RWPE2 (cell line): Measurements from ENCODE around the gene MAGED4B.
"Not testable (repeated sequence)": the region's sequence is repeated elsewhere in the genome, so short reads cannot be mapped to it uniquely, and the experiment has no call there.

ENCODE experiments used
- ATAC-seq: fragments of 200-7000 bp; cut with Tn5 transposase; 3 replicates; pipeline ENCODE4 v1.9.1; 2021; ENCODE audit warnings: low read depth
- DNase-seq: peaks from one replicate; pipeline ENCODE4 v3.0.0-alpha.2; 2020; ENCODE audit warnings: low spot score
- H3K27ac ChIP-seq: fragments of 450-650 bp; 2 replicates; pipeline ENCODE4 v1.5.1; 2017; ENCODE audit warnings: mild to moderate bottlenecking; ENCODE audit not compliant: poor library complexity, severe bottlenecking
- H3K27me3 ChIP-seq: fragments of 250-450 bp; sonication (Bioruptor Pico); 2 replicates; pipeline ENCODE4 v1.5.1; 2021; ENCODE audit warnings: mild to moderate bottlenecking, moderate library complexity; ENCODE audit not compliant: insufficient read depth, poor library complexity, severe bottlenecking
- H3K36me3 ChIP-seq: fragments of 250-450 bp; sonication (Bioruptor Pico); 2 replicates; pipeline ENCODE4 v1.5.1; 2020; ENCODE audit warnings: low read depth, mild to moderate bottlenecking, moderate library complexity
- H3K4me1 ChIP-seq: fragments of 250-450 bp; sonication (Bioruptor Pico); 2 replicates; pipeline ENCODE4 v1.5.1; 2021; ENCODE audit warnings: mild to moderate bottlenecking, moderate library complexity; ENCODE audit not compliant: insufficient read depth, poor library complexity, severe bottlenecking
- H3K4me3 ChIP-seq: fragments of 250-450 bp; sonication (Bioruptor Pico); 2 replicates; pipeline ENCODE4 v1.5.1; 2021; ENCODE audit warnings: mild to moderate bottlenecking, moderate library complexity; ENCODE audit not compliant: severe bottlenecking
- H3K9me3 ChIP-seq: fragments of 250-450 bp; sonication (Bioruptor Pico); 2 replicates; pipeline ENCODE4 v1.5.1; 2021; ENCODE audit warnings: mild to moderate bottlenecking, moderate library complexity; ENCODE audit not compliant: severe bottlenecking
- CTCF ChIP-seq: fragments of 450-650 bp; IDR thresholded peaks from one replicate; pipeline ENCODE4 v1.5.1; 2017; ENCODE audit warnings: mild to moderate bottlenecking, moderate library complexity; ENCODE audit not compliant: poor library complexity, severe bottlenecking

MAGED4B gene

DNA sequence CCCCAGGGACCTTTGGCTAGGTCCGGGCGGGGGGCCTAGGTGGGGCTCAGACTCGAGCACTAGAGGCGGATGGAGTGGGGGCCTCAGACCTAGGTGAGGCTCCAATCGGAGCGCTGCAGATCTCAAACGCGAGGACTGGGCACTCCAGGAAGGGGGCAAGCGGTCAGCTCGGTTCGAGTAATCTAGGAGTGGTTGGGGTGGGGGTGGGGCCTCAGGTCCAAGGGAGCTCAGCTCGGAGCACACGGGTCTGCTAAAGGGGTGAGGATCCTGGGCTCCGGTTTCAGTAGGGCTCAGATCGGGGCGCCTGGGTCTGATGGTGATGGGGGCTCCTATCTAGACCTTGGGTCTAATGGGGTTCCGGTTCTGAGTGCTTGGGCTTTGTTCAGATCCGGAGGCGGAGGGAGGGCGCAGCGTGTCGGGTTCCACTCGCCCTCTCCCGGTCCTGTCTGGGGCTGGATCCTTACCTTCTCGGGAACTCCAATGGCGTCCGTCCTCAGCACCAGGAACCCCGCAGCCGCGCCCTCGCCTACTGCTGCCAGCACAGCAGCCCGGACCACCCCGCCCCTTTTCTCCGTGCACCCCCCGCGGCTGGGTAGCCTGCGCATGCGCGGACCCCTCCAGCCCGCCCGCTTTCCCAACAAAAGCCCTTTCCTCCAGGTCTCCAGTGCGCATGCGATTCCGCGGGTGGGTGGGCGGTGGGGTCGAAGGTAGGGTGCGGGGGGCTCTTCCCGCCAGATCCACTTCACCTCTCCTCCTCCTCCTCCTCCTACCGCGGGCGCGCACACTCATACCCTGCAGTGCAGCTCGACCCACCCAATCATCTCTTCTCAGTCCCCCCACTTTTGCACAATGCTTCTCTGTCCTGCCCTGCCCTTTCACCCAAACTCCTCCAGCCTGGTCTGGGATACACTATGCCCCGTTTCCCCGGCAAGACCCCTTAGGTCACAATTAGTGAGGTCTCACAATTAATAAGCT is at the start of gene MAGED4B:
TSS of gene MAGED4B (minus strand) at position 518 of the 975 bp plus-strand sequence. CDS start 1,011 bp downstream, outside the sequence.
- H3K27ac ChIP-seq, DNase-seq, H3K27me3 ChIP-seq, H3K4me1 ChIP-seq, H3K4me3 ChIP-seq, H3K36me3 ChIP-seq, H3K9me3 ChIP-seq: not testable (repeated sequence)
- peak; percentile 88 for ATAC-seq

DNA sequence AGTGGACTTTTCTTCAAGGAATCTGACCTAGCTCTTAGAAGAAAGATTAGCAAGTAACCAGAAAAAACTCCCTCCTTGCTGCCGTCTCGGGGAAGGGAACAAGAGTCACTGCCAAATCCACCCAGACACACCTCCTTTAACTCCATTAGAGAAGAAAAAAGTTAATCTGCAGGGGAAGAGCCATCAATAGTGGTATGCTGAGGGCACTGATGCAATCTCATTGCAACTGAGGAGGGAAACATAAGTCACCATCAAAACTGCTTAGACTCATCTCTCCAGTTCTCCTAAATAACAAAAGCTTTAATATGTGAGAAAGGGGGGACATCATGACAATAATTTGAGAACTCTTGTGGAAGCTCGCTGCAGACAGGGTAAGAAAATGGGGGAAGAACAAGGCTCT is 49.3 kb upstream of the MAGED4B start:
- no peak for TF ChIP-seq CTCF
- ATAC-seq = no peak
- H3K9me3 ChIP-seq = no peaks in the 10 kb centered on the region

GRCh38 chrX:52082578-52082977 is 13.6 kb upstream of the MAGED4B start:
- Histone ChIP-seq H3K4me1 (no peaks in the 10 kb centered on the region), H3K9me3 (no peaks in the 10 kb centered on the region), H3K27me3 (no peaks in the 10 kb centered on the region), H3K27ac (no peak overlapping the region), H3K4me3 (no peak overlapping the region), H3K36me3 (no peaks in the 10 kb centered on the region)
- peak; percentile 41; the same call in 1 of the 3 replicates for ATAC-seq
- DNase-seq = no peak
- TF ChIP-seq CTCF = no peak

More for the DNA sequence above, 49.3 kb upstream of the MAGED4B start:
- no peaks in the 10 kb centered on the region for H3K36me3 ChIP-seq
- H3K4me3 ChIP-seq = no peak overlapping the region
- H3K4me1 ChIP-seq = no peaks in the 10 kb centered on the region
- H3K27ac ChIP-seq = no peak overlapping the region
- DNase-seq = no peak
- no peaks in the 10 kb centered on the region for H3K27me3 ChIP-seq

DNA sequence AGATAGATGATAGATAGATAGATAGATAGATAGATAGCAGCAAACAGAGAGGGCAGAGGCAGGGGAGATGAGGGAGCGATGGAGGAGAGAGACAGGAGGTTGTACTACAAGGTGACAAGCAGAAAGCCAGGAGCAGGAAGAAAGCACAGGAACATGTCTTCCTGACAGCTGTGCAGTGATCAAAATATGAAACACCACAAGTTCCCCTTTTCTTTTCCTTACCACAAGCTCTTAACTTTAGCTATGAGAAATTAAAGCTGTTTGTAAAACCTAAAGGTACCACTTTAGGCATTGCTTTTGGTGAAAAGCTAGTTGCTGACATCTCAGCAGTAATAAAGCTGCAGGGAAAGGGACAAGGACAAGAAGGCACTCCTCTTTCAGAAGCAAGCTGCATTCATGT is 9.1 kb upstream of the MAGED4B start:
- TF ChIP-seq CTCF = no peak
- no peak for ATAC-seq
- no peak for DNase-seq
- H3K4me3 ChIP-seq = no peak overlapping the region
- H3K27ac ChIP-seq = no peak overlapping the region
- H3K36me3 ChIP-seq = no peaks in the 10 kb centered on the region
- H3K9me3 ChIP-seq = no peaks in the 10 kb centered on the region
- H3K4me1 ChIP-seq = no peaks in the 10 kb centered on the region
- no peaks in the 10 kb centered on the region for H3K27me3 ChIP-seq

DNA sequence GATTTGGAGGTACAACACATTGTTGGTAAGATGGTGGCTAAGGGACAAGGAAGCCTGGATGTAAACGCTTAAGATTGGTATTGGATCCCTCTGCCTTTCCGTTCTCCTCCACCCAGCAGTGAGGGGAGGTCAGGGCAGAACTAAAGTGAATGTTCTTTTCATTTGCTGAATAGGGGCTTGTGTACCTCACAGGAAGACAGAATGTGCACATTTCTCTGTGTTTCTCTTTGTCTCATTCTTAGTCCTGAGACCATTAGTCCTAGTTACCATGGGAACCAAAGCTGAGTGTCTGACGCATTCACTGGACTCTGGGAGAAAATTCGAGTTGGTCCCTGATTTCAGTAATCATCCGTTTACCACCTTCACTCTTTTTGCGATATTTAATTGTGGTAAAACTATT is 26.7 kb downstream of the MAGED4B start:
- not testable (repeated sequence) for H3K4me3 ChIP-seq, DNase-seq, H3K27me3 ChIP-seq, H3K9me3 ChIP-seq, H3K27ac ChIP-seq, H3K4me1 ChIP-seq, ATAC-seq, H3K36me3 ChIP-seq

DNA sequence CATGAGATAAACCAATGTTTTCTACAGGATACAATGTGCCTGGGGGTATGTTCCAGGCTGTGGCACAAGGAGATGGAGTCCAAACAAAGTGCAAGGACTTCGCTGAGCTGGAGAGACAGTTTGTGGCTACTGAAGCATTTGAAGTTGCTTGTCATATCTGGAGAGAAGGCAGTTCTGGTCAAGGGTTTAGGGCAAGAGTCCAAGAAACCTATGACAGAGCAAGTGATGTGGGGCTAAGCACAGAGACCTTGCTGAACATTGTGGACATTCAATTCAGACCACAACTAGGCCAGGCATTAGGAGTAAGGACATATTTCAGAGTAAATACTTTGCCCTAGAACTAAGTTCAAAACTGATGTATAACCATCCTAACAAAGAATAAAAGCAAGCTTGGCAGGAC is 34.8 kb downstream of the MAGED4B start:
- ATAC-seq = no peak
- H3K27ac ChIP-seq = no peak overlapping the region
- H3K36me3 ChIP-seq = no peaks in the 10 kb centered on the region
- H3K4me3 ChIP-seq = no peak overlapping the region
- H3K27me3 ChIP-seq = no peaks in the 10 kb centered on the region
- H3K9me3 ChIP-seq = no peaks in the 10 kb centered on the region
- no peak for TF ChIP-seq CTCF
- no peak for DNase-seq
- no peaks in the 10 kb centered on the region for H3K4me1 ChIP-seq
